Measurements from ENCODE around the gene C1orf21.
A peak's percentile ranks its signal among the peaks of the same experiment; 100 is the strongest.

C1orf21 gene

GRCh38 chr1:184489908-184490307 lies 103.1 kb downstream of the C1orf21 start:
- no peaks in the 10 kb centered on the region for H3K36me3 ChIP-seq (ENCODE audit: control insufficient read depth, insufficient read depth, low read length, severe bottlenecking)
- H3K9me3 ChIP-seq (ENCODE audit: control insufficient read depth, low read length) = no peaks in the 10 kb centered on the region
- no peak overlapping the region for H3K9ac ChIP-seq (ENCODE audit: low read length)
- no peak for DNase-seq (ENCODE audit: low read depth)
- H3K4me1 ChIP-seq (ENCODE audit: control insufficient read depth, insufficient read depth, low read length) = peaks cover 54% of the 10 kb centered on the region
- H3K4me3 ChIP-seq (ENCODE audit: low read length) = no peak overlapping the region
- no peaks in the 10 kb centered on the region for H3K27me3 ChIP-seq (replicated peaks; ENCODE audit: control insufficient read depth, insufficient read depth, low read length)

DNA sequence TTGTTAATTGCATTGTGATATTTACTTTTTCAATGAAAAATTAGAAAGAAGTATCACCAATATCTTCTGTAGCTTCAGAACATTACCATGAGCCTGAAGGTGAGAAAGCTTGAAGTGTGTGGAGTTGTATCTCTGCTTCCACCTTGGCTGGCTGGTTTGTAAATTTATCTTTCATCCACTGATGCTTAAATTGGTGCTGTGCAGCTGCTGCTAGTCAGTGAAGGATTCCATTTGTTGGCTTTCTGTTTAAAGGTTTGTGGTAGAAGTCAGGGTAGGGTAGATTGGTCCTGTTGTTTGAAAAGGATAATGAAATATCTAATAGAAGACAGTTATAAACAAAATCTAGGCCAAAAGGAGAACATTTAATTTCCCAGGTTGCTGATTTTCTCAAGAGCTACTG lies 105.7 kb downstream of the C1orf21 start:
- no peaks in the 10 kb centered on the region for H3K9me3 ChIP-seq (ENCODE audit: control insufficient read depth, low read length)
- H3K27me3 ChIP-seq (replicated peaks; ENCODE audit: control insufficient read depth, insufficient read depth, low read length) = no peaks in the 10 kb centered on the region
- H3K4me1 ChIP-seq (ENCODE audit: control insufficient read depth, insufficient read depth, low read length) = peaks cover 39% of the 10 kb centered on the region
- DNase-seq (ENCODE audit: low read depth) = no peak
- no peak overlapping the region for H3K9ac ChIP-seq (ENCODE audit: low read length)
- H3K36me3 ChIP-seq (ENCODE audit: control insufficient read depth, insufficient read depth, low read length, severe bottlenecking) = no peaks in the 10 kb centered on the region
- no peak overlapping the region for H3K4me3 ChIP-seq (ENCODE audit: low read length)

DNA sequence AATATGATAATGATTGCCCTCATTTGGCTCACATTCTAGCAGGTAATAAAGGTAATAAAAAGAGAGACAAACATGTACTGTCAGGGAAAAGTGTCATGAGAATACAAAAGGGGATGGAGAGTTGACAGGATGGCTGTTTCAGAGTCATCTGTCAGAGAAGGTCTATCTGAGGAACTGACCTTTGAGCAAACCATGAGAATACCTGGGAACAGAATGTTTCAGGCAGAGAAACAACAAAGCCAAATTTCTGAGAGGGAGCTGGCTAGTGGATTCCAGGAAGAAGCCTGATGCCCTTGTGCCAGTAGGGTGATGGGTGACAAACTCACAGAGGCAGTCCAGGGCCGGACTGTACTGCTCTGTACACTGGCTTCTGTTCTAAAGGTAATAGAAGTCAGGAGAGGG lies 107.2 kb downstream of the C1orf21 start:
- no peak for DNase-seq (ENCODE audit: low read depth)
- Histone ChIP-seq H3K4me1 (ENCODE audit: control insufficient read depth, insufficient read depth, low read length) (peaks cover 48% of the 10 kb centered on the region), H3K27me3 (replicated peaks; ENCODE audit: control insufficient read depth, insufficient read depth, low read length) (no peaks in the 10 kb centered on the region), H3K9me3 (ENCODE audit: control insufficient read depth, low read length) (no peaks in the 10 kb centered on the region), H3K36me3 (ENCODE audit: control insufficient read depth, insufficient read depth, low read length, severe bottlenecking) (no peaks in the 10 kb centered on the region), H3K4me3 (ENCODE audit: low read length) (no peak overlapping the region), H3K9ac (ENCODE audit: low read length) (no peak overlapping the region)

DNA sequence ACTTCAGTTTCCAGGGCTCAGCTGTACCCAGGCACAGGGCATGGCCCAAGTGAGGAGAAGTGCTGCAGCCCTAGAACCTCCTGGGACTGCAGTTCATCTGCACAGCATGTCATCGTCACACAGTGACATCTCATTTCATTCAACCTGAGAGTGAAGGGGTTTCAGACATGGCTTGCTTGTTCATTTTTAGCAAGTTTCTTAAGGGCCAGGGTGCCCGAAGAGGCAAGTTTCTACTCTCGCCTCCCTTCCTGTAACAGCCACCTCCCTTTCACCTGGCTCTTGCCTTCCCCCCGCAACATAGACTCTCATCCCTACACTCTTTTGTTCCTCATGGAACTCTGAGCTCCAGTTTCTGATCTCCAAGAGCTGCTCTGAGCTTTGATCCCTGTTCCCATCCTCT lies 108.1 kb downstream of the C1orf21 start:
- Histone ChIP-seq H3K4me1 (ENCODE audit: control insufficient read depth, insufficient read depth, low read length) (peaks cover 56% of the 10 kb centered on the region), H3K27me3 (replicated peaks; ENCODE audit: control insufficient read depth, insufficient read depth, low read length) (no peaks in the 10 kb centered on the region), H3K36me3 (ENCODE audit: control insufficient read depth, insufficient read depth, low read length, severe bottlenecking) (no peaks in the 10 kb centered on the region), H3K4me3 (ENCODE audit: low read length) (no peak overlapping the region), H3K9me3 (ENCODE audit: control insufficient read depth, low read length) (no peaks in the 10 kb centered on the region), H3K9ac (ENCODE audit: low read length) (no peak overlapping the region)
- DNase-seq (ENCODE audit: low read depth) = no peak

DNA sequence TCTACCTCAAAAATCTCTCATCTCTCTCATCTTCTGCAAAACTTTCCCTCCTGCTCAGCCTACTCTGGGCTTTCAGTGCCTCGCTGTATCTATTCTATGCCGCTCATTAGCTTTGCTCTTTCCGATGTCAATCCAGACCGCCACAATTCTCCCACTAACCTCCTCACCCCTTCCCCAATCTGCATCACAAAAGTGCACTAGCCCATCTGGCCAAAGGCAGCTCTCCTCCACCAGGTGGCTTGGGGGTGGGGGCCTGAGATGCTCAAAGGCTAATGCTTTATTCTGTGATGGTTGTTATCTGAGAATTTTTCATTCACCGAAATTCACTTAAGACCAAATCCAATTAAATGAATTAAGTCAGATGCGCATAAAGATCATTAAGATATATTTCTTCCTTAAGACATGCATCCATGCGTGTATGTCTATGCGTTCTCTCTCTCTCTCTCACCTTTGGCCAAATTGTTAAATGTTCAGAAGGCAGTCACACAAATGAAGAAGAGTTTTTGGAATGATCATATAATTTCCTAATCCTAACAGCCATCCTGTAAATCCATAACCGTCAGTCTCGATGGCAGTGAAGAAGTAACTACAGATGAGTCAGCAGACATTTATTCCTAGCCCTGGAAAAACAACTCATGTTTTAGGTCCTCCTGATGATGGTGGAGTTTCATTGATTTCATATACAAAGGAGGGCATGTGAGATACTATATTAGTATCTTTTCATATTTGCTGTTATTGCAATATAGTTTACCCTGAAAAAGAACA lies 111.3 kb downstream of the C1orf21 start:
- no peak for DNase-seq (ENCODE audit: low read depth)

GRCh38 chr1:184499616-184500015 lies 112.8 kb downstream of the C1orf21 start:
- no peak overlapping the region for H3K9ac ChIP-seq (ENCODE audit: low read length)
- H3K9me3 ChIP-seq (ENCODE audit: control insufficient read depth, low read length) = no peaks in the 10 kb centered on the region
- H3K4me1 ChIP-seq (ENCODE audit: control insufficient read depth, insufficient read depth, low read length) = peaks cover 34% of the 10 kb centered on the region
- H3K4me3 ChIP-seq (ENCODE audit: low read length) = no peak overlapping the region
- H3K27me3 ChIP-seq (replicated peaks; ENCODE audit: control insufficient read depth, insufficient read depth, low read length) = no peaks in the 10 kb centered on the region
- no peaks in the 10 kb centered on the region for H3K36me3 ChIP-seq (ENCODE audit: control insufficient read depth, insufficient read depth, low read length, severe bottlenecking)
- peak; percentile 45 for DNase-seq (ENCODE audit: low read depth)

More for the DNA sequence above, 111.3 kb downstream of the C1orf21 start:
- H3K9ac ChIP-seq (ENCODE audit: low read length) = no peak overlapping the region
- H3K4me1 ChIP-seq (ENCODE audit: control insufficient read depth, insufficient read depth, low read length) = peaks cover 38% of the 10 kb centered on the region
- no peak overlapping the region for H3K4me3 ChIP-seq (ENCODE audit: low read length)
- H3K36me3 ChIP-seq (ENCODE audit: control insufficient read depth, insufficient read depth, low read length, severe bottlenecking) = no peaks in the 10 kb centered on the region
- H3K9me3 ChIP-seq (ENCODE audit: control insufficient read depth, low read length) = no peaks in the 10 kb centered on the region
- H3K27me3 ChIP-seq (replicated peaks; ENCODE audit: control insufficient read depth, insufficient read depth, low read length) = no peaks in the 10 kb centered on the region

DNA sequence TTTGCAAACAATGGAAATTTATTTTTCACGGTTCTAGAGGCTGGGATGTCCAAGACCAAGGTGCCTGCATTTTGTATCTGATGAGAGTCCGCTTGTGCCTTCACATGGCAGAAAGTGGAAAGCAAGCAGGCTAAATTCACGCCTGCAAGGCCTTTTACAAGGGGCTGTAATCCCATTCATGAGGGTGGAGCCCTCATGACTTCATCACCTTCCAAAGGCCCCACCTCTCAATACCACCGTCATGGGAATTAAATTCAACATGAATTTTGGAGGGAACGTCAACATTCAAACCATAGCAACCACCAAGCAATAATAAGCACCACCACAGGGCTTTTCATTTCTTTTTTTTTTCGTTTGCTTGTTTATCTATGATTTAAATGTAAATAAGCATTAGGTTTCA lies 115.3 kb downstream of the C1orf21 start:
- no peak for DNase-seq (ENCODE audit: low read depth)
- no peaks in the 10 kb centered on the region for H3K36me3 ChIP-seq (ENCODE audit: control insufficient read depth, insufficient read depth, low read length, severe bottlenecking)
- H3K4me1 ChIP-seq (ENCODE audit: control insufficient read depth, insufficient read depth, low read length) = peaks cover 36% of the 10 kb centered on the region
- H3K9ac ChIP-seq (ENCODE audit: low read length) = no peak overlapping the region
- H3K4me3 ChIP-seq (ENCODE audit: low read length) = no peak overlapping the region
- H3K9me3 ChIP-seq (ENCODE audit: control insufficient read depth, low read length) = no peaks in the 10 kb centered on the region
- no peaks in the 10 kb centered on the region for H3K27me3 ChIP-seq (replicated peaks; ENCODE audit: control insufficient read depth, insufficient read depth, low read length)

GRCh38 chr1:184503221-184503749 lies 116.5 kb downstream of the C1orf21 start:
- DNase-seq (ENCODE audit: low read depth) = no peak
- Histone ChIP-seq H3K36me3 (ENCODE audit: control insufficient read depth, insufficient read depth, low read length, severe bottlenecking) (no peaks in the 10 kb centered on the region), H3K9me3 (ENCODE audit: control insufficient read depth, low read length) (no peaks in the 10 kb centered on the region), H3K4me1 (ENCODE audit: control insufficient read depth, insufficient read depth, low read length) (peaks cover 39% of the 10 kb centered on the region), H3K9ac (ENCODE audit: low read length) (no peak overlapping the region), H3K27me3 (replicated peaks; ENCODE audit: control insufficient read depth, insufficient read depth, low read length) (no peaks in the 10 kb centered on the region), H3K4me3 (ENCODE audit: low read length) (no peak overlapping the region)

DNA sequence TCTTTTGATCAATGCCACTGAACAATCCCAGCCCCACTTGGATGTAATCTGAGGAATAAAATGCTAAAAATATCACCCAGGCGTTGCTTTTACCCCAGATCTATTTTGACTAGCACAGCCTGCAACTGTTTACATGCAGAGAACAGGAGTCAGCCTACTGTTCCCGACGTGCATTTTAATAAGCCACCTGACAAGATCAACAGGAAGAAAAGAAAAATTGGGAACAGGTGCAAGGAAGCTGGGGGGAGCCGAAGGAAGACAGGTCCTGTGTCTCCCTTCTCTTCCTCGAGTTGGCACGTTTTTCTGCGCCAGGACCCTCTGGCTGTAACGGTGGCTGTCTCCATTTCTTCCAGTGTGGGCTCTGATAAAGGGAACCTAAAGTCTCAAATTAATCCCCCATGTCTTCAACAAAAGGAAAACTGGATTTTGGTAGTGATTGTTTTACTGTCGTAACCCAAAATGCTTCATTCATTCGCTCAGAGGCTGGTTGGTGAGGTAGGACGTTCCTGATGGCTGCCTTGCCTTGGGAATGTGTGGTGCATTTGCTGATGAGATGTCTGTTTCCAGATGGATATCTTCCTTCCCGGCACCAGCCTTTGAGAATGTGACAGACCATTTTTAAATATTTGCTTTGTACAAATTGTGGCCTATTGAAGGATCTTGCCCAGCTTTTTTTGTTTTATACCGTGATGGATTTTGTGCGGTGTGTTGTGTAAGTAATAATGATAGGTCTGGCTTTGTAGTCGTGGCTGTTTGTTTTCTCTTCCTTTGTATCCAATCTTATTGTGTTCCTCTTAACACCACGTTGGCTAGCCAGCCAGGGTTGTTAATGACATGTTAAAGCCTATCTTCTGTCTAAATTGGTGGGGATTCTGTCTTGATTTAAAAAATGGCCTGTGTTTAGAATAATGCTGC lies 117.5 kb downstream of the C1orf21 start:
- Histone ChIP-seq H3K27me3 (replicated peaks; ENCODE audit: control insufficient read depth, insufficient read depth, low read length) (no peaks in the 10 kb centered on the region), H3K9ac (ENCODE audit: low read length) (no peak overlapping the region), H3K4me3 (ENCODE audit: low read length) (no peak overlapping the region), H3K9me3 (ENCODE audit: control insufficient read depth, low read length) (no peaks in the 10 kb centered on the region), H3K4me1 (ENCODE audit: control insufficient read depth, insufficient read depth, low read length) (peaks cover 40% of the 10 kb centered on the region), H3K36me3 (ENCODE audit: control insufficient read depth, insufficient read depth, low read length, severe bottlenecking) (no peaks in the 10 kb centered on the region)
- DNase-seq (ENCODE audit: low read depth) = no peak

DNA sequence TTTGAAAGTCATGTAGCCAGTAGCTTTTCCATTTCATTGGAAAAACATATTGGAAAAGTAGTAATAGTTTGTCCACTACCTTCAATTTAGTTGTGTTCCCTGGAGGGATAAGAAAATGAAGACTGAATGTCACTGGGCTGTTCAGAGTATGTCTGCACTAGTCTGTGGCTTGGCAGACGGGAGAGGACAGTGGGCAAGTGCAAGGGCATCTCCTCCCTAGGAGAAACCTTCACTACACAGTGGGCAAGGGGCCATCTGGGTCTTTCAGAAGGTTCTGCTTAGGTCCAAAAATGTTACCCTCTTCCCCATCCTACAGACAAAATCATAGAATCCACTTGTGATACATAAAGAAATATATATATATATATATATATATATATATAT lies 118.1 kb downstream of the C1orf21 start:
- no peak for DNase-seq (ENCODE audit: low read depth)
- no peaks in the 10 kb centered on the region for H3K9me3 ChIP-seq (ENCODE audit: control insufficient read depth, low read length)
- H3K27me3 ChIP-seq (replicated peaks; ENCODE audit: control insufficient read depth, insufficient read depth, low read length) = no peaks in the 10 kb centered on the region
- H3K36me3 ChIP-seq (ENCODE audit: control insufficient read depth, insufficient read depth, low read length, severe bottlenecking) = no peaks in the 10 kb centered on the region
- no peak overlapping the region for H3K4me3 ChIP-seq (ENCODE audit: low read length)
- no peak overlapping the region for H3K9ac ChIP-seq (ENCODE audit: low read length)
- peaks cover 37% of the 10 kb centered on the region for H3K4me1 ChIP-seq (ENCODE audit: control insufficient read depth, insufficient read depth, low read length)

GRCh38 chr1:184506481-184506880 lies 119.7 kb downstream of the C1orf21 start:
- Histone ChIP-seq H3K4me1 (ENCODE audit: control insufficient read depth, insufficient read depth, low read length) (peaks cover 34% of the 10 kb centered on the region), H3K27me3 (replicated peaks; ENCODE audit: control insufficient read depth, insufficient read depth, low read length) (no peaks in the 10 kb centered on the region), H3K4me3 (ENCODE audit: low read length) (no peak overlapping the region), H3K36me3 (ENCODE audit: control insufficient read depth, insufficient read depth, low read length, severe bottlenecking) (no peaks in the 10 kb centered on the region), H3K9ac (ENCODE audit: low read length) (no peak overlapping the region), H3K9me3 (ENCODE audit: control insufficient read depth, low read length) (no peaks in the 10 kb centered on the region)
- no peak for DNase-seq (ENCODE audit: low read depth)
